ENCODE results near the gene CCDC154. TPM values are rescaled to one million over a fixed set of nuclear protein-coding genes. Genes with fewer than 3 reads are reported as not detected.
"Not testable (repeated sequence)": the region's sequence is repeated elsewhere in the genome, so short reads cannot be mapped to it uniquely, and the experiment has no call there.

Gene CCDC154
- total RNA-seq, 1 donor from 2014 or later, result 3.6 TPM

DNA sequence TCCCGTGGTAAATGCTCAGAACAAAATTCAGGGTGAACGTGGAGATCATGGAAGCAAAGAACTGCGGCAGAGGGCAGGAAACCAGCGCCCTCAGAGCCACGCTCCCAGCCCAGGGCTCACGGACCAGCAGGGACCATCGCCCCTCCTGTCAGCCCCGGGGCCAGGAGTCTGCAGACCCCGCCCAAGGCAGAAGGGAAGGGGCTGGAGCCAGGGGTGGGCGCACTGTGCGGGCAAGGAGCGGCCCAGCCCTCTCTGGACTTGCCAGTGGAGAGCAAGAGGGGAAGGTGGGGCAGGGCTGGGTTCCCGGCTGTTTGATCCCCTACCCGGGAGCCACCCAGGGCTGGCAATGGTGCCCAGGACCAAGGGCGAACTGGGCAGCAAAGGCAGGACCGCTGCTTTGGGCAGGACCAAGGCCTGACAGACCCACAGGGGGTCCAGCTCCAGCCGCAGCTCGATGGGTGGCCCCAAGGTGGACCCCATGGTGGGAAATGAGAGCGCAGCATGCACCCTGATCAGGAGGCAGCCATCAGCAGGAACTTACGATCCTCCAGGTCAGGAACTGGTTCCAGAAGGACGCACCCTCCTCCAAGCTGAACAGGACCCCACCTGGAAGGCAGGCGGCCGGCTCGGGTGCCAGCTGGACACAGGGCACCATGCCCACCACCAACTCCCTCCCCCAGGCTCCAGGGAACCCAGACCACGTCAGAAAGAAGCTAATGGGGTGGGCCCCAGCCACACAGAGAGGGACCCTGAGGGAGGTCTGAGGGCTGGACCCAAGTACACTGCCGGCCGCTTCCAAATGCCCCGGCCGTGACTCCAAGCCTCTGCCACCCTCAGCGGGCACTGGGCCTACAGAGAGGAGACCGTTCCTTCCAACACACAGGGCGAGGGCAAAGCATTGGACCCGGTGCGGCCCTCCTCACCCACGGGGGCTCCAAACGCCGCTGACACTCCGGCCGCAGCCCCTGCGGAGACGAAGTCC lies 11.1 kb upstream of the CCDC154 start:
- no peak for DNase-seq (ENCODE audit: low spot score)

DNA sequence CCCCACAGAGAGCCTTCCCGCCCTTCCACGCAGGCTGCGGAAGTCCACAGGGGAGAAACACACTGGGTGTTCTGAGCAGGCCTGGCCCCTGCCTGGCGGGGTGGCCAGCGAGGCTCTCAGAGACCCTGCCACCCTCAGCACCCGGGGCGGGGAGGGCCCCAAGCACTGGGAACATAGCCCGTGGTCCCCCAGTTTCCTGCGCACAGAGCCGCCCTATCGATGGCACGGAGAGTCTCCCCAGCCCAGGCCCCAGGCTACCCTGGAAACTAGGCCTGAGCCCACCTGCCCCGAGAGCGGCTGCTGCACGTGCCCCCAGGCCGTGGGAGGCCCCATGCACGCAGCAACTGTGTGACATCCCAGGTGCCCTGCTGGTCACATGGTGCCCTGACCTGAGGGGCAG lies 10.2 kb upstream of the CCDC154 start:
- no peak for DNase-seq (ENCODE audit: low spot score)

DNA sequence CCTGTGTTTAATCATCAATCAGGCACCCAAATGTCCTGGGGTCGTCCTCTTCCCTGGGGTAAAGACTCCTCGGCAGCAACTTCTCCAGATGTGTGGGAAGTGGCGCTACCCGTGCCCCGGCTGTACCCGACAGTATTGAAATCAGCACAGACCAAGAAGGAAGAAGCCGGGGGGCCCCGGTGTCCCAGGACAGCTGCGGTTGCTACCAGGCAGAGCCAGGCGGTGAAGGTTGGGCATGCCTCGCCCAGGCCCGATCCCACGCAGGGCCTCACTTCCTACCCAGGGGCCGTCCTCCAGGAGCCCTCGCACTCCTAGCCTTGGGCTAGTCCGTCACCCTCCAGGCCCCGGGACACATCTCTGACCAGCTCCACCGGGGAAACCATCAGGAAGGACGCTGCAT lies 9.0 kb upstream of the CCDC154 start:
- DNase-seq (ENCODE audit: low spot score), result no peak

DNA sequence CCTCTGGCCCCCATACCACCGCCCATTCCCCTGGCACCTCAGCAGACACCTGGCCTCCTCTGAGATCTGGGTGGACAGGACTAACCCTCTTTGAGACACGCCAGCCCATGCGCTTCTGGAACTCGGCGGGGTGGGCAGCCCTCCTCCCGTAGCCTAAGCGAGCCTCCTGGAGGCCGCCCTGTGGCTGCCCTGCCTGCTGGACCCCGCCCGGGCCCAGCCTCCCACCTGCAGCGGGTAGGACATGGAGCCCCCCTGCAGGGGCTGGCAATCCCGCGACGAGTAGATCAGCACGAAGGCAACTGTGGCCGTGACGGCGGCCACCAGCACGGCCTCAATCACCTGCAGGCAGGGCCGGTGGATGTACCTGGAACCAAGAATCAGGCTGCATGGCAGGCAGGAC lies 8.2 kb upstream of the CCDC154 start:
- no peak for DNase-seq (ENCODE audit: low spot score)

DNA sequence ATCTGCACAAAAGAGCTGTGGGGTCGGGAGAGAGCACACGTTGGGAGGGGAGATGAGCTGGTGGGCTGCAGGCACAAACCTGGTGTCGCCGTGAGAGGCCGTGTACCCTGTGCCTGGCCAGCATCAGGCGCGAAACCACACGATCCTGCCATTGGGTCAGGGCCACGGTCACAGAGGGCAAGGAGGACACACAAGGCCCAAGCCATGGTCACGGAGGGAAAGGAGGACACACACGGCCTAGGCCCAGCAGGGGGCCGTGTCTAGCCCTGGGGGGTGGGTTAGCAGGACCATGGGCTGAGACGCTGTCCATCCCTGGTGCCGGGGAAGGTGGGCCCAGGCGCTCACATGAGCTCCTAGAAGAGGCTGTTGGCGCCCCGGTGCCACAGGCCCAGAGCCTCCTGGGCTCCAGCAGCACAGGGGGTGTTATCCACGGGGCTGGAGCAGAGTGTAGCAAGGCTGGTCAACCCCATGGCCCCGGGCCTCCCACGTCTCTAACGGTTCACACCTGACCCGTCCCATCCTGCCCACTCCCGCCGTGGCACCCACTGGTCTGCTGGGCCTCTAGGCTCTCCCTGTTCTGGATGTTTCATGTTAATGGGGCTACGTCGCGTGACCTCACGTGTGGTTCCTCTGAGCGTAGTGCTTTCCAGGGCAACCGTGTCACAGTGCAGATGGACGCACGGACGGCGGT lies 7.5 kb upstream of the CCDC154 start:
- no peak for DNase-seq (ENCODE audit: low spot score)

DNA sequence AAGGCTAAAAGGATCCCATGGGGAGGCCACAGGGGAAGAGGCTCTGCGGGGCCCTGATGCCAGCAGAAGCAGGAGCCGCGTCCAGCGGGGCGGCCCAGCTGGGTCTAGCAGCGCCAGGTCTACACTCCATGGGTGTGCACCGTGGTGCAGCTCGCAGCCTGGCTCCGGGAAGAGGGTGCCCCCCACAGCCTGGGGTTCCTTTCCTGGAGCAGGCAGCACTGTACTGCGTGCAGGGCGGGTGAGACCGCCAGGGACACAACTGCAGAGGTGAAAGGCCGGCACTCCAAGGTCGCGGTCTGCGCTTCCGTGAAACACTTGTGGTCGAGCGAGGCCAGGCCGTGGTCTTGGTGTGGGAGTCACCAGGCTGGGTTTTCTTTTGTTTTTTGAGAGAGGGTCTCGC lies 6.5 kb upstream of the CCDC154 start:
- no peak for DNase-seq (ENCODE audit: low spot score)

DNA sequence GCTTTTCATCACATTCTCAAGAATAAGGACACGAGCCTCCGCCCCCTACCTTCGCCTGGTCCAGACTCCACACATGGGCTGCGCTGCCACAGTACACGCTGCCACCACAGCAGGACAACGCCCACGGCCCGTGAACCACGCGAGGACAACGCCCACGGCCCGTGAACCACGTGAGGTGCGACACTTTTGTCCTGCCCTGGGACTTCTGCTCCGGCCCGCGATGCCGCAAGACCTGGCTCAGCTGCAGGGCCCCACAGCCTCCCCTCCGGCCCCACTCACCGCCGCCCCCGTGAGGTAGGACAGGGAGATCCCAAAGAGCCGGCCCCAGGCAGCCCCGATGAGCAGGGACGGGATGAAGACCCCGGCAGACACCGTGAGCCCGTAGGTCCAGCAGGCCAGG lies 5.9 kb upstream of the CCDC154 start:
- no peak for DNase-seq (ENCODE audit: low spot score)

DNA sequence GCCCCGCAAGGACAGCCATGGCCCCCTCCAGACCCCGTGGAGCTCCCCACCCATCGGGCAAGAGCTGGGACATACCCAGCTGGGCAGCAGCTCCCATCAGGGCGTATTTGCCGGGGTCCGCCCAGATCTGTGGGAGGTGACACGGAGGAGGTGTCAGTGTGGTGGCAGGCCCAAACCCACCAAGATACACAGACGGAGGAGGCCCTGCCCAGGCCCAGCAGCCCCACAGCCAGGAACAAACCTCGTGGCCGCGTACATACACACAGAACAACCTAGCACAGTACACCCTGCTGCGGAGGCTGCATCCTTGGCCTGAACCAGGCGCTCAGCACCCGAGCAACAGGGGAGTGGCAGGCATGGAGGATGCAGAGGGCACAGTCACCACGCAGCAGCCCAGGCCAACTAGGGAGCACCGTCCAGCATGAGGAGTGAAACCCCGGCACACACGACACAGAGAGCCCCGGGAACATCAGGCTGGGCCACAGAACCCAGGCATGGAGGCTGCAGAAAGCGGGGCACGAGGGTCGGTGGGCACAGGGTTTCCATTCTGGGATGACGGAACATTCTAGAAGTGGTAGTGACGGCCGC lies 4.9 kb upstream of the CCDC154 start:
- DNase-seq (ENCODE audit: low spot score), result no peak

DNA sequence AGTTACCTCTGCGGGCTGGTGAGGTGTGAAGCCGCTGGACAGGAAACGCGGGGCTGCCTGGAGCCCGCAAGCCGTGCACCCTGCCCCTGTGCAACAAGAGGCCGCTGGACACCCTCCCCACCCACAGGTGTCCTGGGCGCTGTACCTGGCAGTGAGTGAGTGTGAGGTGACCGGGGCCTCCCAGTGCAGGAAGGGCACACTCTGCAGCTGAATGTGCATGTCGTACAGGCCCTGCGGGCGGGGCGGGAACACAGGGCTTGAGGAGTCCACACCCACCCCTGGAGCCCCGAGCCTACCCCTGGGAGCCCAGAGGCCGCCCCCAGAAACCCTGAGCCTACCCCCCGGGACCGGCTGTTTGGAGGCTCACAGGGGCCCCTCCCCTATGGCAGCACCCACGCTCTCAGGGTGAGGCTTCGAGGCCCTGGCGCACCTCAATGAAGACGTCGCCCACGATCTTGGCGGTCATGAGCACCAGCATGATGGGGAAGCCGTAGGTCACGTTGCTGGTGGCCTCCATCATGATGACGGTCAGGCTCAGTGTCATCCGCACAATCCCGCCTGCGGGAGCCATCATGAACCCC lies 4.3 kb upstream of the CCDC154 start:
- DNase-seq (ENCODE audit: low spot score), result no peak

DNA sequence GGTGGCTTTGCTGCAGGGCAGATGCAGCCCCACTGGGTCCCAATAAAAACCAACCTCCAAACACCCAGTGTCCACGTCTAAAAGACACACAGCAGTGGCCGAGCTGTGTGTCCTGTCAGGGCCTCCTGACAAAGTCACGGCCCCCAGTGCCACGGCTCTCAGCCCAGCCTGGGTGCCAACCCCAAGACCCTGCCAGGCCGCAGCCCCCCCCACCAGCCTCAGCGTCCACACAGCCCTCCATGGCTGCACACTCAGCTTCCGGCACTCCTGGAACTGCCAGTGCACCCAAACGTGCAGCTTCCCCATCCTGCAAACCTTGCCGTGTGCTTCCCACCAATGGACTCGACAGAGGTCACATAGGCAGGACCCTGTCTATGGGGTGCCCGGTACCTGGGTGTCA lies 3.6 kb upstream of the CCDC154 start:
- no peak for DNase-seq (ENCODE audit: low spot score)

DNA sequence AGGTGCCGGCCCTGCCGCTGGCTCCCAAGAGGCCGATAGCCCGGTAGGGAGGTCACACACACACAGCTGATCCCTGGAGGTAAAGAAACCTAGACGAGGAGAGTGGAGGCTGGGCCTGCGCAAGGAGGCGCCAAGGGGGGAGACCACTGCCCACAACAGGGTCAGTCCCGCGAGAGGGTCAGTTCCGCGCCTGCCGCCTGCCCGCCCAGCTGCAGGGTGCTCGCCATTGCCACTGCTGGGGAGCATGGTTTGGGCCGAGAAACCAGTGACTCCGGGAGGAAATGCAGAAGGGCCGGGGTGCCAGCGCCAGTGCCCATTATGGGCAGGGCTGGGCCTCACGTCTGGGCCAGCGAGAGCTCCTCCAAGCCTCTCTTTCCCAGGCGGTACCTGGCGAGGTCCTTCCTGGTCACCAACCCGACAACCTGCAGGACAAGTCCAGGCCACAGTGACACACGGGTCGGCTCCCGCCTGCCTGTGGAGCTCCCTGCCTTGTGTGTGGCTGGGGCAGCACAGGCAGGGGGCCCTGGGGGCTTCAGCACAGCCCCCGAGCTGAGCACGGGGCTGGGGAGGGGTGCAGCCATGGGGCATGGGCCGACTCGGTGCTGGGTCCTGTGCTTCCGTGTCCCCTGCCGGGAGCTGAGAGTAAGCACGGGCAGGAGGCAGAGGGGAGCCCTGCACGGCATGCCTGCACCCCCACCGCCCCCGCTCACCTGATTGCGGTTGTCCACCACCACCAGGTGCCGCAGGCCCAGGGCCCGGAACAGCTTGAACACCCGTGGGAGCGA lies 2.1 kb upstream of the CCDC154 start:
- no peak for DNase-seq (ENCODE audit: low spot score)

DNA sequence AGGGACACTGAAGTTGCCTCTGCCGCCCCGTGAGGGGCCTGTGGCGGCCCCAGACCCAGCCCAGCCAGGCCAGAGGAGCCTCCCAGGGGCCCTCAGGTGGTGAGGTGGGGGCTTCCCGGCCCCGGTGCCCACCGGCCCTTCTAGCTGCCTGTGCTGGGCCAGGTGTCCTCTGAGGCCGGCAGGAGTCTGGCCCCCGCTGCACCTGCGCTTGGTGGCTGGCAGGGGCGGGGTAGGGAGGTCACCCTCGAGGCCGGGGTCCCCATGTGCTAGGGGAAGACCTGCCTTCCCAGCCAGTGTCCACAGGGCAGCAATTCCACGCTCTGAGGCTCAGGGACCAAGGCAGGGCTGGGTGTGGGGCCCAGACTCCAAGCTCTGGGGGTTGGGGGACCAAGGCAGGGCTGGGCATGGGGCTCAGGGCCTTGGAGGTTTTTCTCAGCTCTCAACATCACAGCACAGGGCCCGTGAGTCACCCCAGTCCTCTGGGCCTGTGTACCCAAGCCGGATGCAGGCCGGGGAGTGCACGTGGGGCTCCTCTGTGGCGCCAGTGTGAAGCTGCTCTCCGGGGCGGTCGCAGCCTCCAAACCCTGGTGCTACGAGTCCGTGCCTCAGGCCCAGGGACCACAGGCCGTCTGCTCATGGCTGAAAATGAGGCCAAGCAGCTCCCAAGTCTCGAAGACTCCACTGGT lies 1.3 kb upstream of the CCDC154 start:
- no peak for DNase-seq (ENCODE audit: low spot score)

DNA sequence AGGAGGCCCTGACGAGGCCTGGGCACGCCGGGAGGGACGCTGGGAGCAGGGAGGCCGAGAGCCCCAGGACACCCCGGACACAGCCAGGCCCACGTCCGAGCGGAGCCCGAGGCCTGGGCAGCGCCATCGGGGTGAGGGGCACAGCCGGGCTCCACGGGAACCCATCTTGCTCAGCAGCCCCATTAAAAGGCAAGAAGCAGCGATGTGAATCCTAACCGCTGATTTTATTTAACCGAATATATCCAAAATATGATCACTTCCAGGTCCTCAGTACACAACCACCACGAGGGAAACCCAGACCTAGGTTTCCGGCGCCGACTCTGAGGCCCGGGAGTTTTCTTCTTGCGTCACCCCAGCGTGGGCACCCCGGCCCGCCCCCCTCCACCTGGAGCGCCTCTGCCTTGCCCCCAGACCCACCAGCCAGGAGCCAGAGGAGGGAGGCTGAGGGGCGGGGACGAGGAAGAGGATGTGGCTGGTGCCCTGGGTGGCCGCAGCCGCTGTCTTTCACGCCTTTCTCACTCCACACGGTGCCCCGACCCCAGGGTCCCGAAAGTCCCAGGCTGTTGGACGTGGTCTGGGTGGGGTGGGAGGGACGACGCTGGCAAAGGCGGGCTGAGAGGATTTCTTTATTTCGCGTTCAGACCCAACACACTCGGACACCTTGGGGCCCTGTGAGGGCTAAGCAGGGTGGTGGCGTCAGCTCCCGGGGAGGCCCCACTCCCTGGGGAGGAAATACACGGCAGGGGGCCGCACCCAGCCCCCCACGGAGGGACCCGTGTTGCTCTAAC lies 568 bp upstream of the CCDC154 start:
- DNase-seq (ENCODE audit: low spot score), result no peak

DNA sequence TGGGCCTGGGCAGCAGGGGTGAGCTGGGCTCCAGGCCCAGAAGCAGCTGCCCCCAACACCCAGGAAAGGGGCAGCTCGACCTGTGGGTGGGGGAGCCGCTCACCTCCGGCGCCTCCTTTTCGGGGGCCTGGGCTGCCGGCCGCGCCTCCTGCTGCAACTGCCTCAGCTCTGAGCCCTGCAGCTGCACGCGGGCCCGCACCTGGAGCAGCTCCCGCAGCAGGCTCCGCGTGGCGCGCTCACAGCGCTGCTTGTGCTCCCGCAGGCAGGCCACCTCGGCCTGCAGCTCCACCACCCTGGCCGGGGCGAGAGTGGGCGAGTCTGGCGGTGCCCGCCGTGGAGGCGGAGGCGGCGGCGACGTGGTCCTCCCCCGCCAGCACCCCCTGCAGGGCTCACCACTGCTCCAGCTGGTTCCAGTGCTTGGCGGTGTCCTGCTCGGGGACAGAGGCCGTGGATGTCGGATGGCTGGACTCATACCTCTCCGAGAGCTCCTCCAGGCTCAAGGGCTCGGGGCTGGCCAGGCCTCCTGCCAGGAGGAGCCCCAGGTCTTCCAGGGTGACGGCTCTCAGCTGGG lies 868 bp downstream of the CCDC154 start:
- DNase-seq (ENCODE audit: low spot score), result no peak

DNA sequence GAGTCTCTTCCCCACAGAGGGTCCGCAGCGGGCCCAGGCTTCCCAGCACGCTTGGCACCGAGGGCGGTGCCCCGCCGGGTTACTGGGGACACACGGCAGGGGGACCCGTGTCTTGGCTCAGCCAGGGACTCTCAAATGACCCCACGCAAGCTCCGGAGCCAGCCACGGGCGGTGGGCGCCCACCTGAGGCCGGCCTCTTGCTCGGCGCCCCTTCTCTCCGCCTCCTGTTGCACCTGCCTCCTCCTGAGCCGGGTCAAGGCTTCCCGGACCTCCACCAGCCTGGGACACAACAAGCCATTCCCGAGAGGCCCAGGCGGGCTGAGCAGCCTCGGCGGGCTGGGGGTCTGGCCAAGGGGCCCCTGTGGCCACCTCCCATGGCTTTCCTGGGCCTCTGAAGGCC lies 1.7 kb downstream of the CCDC154 start:
- no peak for DNase-seq (ENCODE audit: low spot score)

DNA sequence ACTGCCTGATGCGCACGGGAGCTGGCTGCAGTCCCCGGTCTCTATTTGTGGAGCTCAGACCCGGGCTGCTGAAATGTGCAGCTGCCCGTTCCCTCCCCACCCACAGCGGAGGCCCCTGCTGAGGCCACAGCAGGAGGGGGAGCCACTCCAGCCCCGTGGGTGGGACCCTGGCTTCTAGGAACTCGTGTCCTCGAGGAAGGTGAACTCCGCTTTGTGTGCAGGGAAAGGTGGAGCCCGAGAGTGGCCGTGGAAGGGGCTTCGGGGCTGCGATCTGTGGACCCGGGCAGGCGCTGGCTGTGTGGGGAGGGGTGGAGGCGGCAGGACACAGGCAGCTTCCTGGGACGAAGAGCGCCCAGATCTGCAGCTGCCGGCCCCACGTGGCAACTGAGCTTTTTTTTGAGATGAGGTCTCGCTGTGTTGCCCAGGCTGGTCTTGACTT lies 2.9 kb downstream of the CCDC154 start:
- no peak for DNase-seq (ENCODE audit: low spot score)

DNA sequence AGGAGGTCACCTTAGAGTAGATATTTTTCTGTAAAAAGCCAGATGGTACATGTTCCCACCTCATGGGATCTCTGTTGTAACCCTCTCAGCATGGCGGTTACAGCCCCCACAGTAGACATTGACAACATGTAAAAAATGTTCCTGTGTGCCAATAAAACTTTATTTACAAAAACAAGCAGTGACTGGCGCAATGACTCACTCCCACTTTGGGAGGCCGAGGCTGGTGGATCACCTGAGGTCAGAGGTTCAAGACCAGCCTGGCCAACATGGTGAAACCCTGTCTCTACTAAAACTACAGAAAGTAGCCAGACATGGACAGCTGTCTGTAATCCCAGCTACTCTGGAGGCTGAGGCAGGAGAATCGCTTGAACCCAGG lies 4.7 kb downstream of the CCDC154 start:
- DNase-seq (ENCODE audit: low spot score), result not testable (repeated sequence)

DNA sequence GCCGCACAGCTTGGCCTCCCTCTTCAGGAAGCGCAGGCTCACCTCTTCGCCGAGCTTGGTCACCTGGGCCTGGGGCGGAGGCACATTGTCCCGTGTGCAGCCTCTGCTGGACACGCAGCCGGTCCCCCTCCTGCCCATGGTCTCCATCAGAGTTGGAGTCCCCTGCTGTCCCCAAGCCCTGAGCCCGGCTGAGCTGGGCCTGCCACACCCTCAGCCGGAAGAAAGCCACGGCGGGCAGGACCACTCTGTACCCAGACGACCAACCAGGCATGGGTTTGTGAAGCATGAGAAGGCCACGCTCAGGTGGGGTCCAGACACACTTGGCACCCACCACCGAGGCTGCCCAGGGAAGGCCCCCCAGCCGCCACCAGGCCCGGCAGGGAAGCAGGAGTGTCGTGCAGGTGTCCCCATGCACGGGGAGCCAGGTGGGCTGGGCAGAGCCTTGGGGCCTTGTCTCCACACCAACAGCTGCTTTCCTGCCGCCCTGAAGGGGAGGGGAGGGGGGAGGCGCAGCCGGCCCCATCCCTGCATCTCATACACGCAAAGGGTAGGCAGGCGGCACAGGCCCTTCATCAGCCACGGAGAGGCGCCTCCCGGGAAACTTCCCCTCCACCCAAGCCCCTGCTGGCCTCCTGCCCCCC lies 5.2 kb downstream of the CCDC154 start:
- DNase-seq (ENCODE audit: low spot score), result no peak
